NCI-H2107 treated with DMSO at 0.1 percent for 48 hours (cell line): Measurements from ENCODE around the gene TIGD1.
"Not testable (repeated sequence)": the region's sequence is repeated elsewhere in the genome, so short reads cannot be mapped to it uniquely, and the experiment has no call there.

Experiments used
- DNase-seq: peaks from one replicate; lab custom pipeline; 2025; ENCODE audit not compliant: unreplicated experiment; lab: John Stamatoyannopoulos, UW

Gene TIGD1

DNA sequence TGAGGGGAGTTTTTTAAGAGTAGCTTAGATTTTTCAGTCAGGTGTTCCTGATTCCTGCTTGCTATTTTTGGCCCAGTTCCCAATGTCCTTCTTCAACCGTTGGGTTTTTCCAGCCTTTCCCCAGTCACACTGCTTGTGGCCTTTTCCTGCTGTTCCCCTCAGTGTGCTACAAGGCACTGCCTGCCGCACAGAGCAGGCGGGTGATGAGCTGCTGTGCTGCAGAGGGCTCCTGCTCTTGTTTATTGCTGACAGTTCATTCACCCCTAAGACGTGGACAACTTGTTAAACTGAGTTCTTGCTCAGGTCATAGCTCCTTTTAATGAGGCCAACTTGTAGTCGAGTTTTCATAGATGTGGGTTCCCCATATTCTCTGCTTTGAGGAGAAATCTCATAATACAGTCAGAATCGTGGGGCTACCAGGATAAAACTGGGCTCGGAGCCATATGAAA is 20.7 kb upstream of the TIGD1 start:
- DNase-seq: no peak

DNA sequence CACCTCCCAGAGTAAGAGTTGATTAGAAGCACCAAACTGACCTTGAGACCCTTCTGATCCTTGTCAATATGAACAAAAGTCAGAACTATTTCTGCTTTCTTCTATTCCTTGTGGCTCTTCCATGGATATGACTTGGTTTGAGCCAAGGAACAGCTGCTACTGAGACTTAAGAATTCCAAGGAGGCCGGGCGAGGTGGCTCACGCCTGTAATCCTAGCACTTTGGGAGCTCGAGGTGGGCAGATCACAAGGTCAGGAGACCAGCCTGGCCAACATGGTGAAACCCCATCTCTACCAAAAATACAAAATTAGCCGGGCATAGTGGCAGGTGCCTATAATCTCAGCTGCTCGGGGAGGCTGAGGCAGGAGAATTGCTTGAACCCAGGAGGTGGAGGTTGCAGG is 20.1 kb upstream of the TIGD1 start:
- not testable (repeated sequence) for DNase-seq

DNA sequence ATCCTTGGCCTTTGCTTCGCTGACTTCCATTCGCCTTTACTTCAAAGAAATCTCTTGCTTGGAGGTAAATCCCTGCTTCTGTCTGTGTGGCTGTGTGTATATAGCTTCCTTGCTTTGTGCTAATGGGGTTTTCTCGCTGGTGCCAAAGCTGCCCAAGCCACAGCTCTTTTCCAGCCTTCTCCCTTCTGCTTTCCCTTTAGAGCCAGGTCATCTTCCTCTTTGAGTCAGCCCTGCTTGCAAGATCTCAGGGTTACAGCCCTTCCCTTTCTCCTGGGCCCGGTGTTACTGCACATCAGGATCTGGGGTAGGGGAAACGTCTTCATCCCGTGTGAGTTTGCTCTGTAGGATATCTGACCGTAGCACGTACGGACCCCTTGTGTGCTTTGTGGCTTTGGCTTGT is 19.2 kb upstream of the TIGD1 start:
- DNase-seq: no peak

DNA sequence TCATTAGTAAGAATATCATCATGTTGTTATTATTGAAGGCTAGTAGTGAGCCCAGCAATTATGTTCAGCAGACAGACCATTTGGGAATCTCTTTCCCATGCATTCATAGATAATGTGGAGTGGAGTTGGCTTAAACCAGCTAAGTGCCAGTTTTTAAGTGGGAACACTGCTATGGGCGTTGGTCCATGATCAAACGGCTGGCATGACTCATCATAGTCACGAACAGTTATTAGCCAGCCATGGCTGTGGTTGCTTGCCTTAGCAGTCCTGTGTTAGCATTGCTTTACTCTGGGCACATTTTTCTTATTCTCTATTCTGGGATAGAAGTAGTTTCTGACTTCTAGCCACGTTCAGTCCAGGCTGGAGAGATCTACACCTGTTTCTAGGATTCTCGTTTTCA is 17.8 kb upstream of the TIGD1 start:
- no peak for DNase-seq

DNA sequence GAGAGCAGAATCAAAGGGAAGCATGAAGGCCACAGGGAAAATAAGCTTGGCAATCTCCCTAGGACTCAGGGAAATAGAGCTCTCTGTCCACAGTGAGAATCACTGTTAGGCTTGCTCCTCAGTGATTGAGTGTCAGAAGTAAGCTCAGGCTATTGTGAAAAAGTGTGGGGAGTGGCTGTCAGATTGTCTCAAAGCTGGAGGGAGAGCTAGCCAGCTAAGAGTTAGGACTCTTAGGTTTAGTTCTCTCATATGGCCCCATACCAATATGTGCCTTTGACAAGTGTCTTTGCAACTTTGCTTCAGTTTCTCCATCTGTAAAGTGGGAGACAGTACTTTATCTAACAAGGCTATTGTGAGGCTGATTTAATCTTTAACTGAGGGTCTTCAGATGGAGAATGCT is 17.4 kb upstream of the TIGD1 start:
- no peak for DNase-seq

DNA sequence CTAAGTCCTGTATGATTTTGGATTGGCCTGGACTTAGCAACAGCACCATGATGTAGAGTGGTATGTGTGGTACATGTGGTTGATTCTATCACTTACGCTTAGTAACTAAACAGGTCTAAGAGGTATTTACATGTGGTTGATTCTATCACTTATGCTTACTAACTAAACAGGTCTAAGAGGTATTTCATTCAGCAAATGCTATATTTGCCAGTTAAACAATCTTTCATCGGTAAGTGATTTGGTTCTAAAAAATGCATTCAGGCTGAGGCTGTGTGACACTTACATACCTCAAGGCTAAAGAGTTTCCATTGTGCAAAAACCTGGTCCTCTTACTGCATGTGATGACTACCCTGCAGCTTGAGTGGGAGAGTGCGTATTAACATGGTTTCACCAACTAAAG is 13.2 kb upstream of the TIGD1 start:
- no peak for DNase-seq

DNA sequence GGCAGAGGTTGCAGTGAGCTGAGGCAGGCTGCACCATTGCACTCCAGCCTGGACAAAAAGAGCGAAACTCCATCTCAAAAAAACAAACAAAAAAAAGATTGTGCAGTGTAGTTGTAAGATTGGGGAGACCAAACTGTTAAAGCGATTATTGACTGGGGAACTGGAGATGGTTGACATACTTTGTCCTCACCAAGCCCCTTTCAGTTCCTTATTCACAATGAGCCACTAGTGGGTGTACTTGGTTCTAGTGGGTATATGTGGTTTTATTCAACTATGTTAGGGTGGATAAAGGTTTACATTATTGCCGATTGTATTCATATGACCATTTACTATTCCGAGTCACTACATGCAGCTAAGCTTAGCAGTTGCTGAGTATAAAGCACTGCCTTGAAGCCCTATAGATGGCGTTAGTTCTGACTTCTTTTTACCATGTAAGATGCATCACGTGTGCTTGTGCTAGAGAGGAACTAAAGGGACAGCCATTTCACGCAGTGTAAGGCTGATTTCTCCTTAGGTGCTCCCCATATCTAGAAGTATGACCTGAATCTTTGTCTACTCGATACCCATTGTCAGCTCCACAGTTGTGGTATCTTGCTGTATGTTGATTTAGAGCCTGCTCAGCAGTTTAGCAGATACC is 12.3 kb upstream of the TIGD1 start:
- no peak for DNase-seq

DNA sequence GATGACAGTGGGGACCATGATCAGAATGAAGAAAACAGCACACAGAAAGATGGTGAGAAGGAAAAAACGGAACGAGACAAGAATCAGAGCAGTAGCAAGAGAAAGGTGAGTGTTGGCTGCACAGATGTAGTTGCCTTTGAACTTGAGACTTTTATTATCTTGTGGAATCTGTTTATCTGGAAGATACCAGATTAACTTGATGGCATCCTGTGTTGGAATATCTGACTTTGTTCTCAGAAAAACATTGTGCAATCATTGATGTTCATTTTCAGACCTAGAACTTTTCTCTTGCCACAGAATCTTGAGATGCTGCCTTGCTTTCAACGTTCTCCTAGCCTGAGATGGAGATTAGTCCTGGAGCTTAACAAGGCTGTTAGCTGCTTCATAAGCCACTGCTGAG is 6.1 kb upstream of the TIGD1 start:
- DNase-seq: no peak

DNA sequence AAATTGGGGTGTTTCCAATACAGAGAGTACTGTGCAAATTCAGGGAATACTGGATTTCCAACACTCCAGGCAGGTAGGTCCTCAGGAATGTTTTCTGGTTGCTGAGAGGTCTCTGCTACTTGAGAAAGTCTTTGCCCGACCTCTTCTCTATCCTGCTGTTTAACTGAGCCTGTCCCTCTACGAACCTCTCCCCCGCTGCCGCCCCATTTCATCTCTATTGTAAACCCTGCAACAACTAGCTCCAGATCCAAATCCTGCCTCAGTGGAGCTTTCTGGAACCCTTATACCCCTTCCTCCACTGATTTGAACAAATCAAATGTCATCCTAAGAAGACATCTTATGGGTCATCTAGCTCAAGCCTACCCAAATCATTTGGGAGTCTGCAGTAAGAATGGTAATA is 1.4 kb upstream of the TIGD1 start:
- DNase-seq: no peak

DNA sequence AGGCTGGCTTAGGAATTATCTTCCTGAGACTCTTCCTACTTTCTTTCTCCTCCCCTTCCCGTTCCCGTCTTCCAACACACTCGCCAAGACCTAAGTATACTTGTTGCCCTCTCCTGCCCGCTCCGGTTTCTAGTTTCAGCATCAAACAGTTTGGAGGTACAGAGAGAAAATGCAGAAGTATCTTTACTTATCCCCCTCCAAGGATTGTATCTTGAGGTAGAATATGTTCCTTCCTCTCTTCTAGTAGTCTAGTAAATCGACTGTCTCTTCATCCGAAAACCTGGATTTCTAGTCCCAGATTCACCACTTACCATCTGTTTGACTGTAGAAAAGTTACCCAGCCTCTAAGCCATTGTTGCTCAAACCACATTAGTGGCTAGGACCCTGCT is 887 bp upstream of the TIGD1 start:
- DNase-seq: no peak

DNA sequence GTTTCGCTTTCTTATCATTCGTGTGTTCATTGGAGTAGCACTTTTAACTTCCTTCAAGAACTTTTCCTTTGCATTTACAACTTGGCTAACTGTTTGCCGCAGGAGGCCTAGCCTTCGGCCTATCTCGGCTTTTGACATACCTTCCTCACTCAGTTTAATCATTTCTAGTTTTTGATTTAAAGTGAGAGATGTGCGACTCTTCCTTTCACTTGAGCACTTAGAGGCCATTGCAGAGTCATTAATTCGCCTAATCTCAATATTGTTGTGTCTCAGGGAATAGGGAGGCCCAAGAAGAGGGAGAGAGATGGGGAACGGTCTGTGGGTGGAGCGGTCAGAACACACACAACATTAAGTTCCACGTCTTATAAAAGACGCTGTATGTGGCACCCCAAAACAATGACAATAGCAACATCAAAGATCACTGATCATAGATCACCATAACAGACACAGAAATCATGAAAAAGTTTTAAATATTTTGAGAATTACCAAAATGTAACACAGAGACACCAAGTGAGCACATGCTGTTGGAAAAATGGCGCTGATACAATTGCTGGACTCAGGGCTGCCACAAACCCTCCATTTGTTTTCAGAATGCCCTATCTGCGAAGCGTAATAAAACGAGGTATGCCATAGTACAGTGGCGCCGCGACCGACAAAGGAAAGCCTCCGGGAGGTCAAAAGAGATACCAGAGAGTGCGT is 553 bp downstream of the TIGD1 start:
- DNase-seq: no peak

DNA sequence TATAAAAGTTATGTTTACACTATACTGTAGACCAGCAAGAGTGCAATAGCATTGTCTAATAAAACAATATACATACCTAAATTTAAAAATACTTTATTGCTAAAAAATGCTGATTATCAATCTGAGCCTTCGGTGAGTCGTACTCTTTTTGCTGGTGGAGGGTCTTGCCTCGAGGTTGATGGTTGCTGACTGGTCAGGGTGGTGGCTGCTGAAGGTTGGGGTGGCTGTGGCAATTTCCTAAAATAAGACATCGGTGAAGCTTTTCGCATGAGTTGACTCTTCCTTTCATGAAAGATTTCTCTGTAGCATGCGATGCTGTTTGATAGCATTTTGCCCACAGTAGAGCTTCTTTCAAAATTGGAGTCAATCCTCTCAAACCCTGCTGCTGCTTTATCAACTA is 2.4 kb downstream of the TIGD1 start:
- DNase-seq: no peak

DNA sequence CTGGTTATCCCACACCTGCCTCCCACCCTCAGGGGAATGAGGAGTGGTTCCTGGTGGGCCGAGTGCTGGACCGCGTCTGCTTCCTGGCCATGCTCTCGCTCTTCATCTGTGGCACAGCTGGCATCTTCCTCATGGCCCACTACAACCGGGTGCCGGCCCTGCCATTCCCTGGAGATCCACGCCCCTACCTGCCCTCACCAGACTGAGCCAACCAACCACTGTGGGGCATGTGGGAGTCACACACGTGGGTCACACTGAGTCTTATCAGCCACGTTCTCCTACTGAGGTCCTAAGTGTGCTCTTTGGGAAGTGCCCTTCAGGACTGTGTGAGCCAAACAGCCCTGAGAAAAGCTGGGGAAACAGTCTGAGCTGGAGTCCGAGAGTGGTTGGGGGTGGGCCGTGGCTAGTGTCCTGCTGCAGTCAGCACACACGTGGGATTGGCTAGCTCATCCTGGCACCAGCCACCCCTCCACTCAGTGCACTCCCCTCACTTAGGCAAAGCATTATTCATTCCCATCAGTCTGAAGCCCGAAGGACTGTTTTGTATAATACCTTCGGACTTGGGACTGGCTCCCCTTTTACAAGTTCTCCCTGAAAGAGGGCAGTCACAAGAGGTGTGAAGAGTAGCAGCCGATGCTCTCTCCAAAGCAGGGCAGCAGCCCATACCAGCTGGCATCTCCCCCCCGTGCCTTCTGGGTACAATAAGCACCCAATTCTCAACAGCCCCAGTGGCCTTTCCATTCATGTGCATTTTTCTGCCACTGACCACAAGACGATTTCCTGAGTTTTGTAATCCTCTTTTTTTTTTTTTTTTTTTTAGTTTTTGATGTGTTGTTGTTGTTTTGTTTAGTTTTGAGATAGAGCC is 4.6 kb downstream of the TIGD1 start:
- no peak for DNase-seq

DNA sequence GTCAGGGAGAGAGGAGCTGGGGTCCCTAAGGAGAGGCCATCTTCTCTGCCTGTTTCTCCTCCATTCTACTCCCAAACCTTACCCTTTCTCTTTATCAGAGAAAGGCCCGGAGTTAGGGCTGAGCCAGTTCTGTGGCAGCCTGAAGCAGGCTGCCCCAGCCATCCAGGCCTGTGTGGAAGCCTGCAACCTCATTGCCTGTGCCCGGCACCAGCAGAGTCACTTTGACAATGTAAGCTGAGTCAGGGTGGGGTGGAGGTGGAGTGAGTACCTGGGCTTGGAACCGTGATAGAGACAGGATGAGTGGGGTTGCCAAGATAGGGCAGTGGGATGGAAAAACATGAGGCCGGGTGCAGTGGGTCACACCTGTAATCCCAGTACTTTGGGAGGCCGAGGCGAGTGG is 5.7 kb downstream of the TIGD1 start:
- DNase-seq: no peak

DNA sequence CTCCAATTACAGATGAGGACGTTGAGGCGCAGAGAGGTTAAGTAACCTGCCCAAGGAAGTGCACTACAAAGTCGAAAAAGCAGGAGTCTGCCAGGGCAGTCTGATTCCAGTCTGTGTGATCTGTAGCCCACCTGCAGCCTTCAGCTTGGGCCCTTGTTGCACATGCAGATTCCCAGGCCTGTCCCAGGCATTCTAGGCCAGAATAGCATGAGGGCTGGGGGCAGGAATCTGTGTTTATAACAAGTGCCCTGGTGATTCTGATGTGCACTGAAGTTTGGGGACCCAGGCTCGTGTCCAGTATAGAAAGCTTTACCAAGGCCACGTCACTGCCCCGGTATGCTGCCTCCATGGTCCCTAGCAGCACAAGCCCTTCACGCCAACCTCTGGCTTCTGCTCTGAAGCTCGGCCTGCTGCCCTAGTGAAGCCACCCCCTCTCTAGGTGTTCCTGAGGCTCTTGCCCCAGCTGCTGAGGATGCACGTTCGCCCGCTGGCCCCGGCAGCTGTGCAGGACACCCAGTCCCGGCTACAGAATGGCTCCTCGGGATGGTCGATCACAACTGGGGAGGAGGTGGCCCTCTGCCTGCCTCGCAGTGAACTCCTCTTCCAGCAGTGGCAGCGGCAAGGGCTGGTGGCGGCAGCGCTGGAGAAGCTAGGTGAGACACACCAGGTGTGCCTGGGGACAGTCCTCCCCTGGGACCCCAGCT is 6.3 kb downstream of the TIGD1 start:
- DNase-seq: no peak

DNA sequence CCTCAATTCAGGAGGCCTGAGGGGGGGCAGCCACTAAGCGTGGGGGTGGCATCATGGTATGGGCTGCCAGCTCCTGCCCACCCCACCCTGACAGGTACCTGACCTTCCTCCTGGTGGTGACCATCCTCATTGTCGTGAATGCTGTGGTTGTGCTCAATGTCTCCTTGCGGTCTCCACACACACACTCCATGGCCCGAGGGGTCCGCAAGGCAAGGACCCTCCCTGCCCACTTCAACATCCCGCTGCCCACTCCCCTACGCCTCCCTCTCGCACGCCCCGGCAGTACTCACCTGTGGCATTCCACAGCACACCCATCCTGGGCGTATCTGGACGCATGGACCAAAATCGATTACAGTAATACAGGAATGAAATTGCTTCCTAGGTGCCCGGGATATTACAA is 6.9 kb downstream of the TIGD1 start:
- DNase-seq: no peak

DNA sequence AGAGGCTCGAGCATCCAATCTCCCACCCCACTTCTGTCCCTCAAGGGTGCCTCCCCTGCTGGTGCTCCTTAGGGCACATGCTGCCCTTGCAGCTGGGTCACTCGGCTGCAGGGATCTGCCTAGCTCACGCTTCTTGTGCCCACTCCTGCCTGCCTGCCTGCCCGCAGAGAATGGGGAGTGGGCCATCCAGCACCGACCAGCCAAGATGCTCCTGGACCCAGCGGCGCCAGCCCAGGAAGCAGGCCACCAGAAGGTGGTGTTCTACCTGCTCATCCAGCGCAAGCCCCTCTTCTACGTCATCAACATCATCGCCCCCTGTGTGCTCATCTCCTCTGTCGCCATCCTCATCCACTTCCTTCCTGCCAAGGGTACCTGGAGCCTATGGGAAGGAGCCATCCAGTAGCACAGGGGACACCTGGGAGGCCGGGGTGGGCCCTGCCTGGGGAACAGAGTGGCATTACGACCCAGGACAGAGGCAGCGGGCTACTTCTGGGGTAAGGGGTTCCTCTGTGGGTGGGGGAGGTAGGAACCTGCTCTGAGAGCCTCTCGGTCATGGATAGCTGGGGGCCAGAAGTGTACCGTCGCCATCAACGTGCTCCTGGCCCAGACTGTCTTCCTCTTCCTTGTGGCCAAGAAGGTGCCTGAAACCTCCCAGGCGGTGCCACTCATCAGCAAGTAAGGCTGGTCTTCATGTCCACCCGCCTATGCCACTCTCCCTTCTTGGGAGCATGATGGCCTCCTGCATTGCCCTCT is 7.5 kb downstream of the TIGD1 start:
- no peak for DNase-seq

DNA sequence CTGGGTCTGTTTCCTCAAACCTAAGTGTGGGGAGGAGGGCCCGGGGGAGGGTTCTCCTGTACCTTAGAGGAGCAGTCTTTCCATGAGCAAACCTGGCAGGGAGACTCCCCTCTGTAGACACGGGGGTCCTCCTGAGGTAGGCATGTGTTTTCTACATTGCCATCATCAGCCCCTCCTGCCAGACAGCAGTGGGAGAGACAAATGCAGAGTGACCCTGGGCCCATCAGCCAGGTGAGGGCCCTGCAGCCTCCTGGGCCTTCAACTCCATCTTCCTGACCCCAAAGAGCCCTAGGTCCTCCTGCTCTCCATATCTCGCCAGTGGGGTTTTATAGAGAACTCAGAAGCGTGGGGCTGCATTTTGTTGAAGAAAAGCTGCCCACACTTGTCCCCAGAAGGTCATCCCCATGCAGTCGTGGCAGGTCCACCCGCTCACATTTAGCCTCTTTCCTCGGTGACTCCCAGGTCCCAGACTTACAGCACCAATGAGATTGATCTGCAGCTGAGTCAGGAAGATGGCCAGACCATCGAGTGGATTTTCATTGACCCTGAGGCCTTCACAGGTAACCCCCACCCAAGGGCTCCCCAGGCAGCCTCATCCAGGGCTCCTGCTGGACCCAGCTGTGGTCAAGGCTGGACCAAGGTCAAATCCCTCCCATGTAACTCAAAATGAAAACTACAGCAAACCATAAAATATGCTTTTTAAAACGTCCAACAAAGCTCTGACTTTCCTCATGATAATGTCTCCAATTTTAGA is 8.2 kb downstream of the TIGD1 start:
- DNase-seq: no peak

DNA sequence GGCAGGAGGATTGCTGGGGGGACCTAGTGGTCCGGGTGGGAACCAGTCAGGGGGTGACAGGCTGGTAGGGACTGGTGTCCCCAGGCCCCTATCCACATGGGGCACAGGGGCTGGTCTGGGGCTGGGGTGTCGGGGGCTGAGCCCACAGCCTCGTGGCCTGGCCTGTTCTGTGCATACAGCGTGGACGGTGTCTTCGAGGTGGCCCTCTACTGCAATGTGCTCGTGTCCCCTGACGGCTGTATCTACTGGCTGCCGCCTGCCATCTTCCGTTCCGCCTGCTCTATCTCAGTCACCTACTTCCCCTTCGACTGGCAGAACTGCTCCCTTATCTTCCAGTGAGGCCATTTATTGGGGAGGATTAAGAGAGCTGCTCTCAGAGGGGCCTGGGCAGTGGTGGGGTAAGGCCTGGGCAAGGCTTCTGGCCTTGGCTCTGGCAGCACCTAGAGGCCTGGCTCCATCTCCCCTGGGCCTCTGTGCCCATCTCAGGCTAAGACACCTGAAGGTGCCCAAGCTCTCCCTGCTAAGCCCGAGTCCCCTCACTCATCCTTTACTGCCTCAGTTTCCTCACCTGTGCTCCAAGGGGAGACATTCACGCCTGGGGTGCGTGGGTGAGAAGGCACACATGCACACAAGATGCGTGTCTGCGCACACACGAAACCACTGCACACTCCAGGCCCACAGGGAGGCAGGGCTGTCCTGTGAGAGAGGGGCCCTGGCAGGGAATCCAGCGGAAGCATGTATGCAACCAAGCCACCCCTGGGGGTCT is 9.0 kb downstream of the TIGD1 start:
- DNase-seq: no peak
